GM21423 (cell line): ENCODE data around the gene IQCH.

Source experiments
- ATAC-seq: cut with Tn5 transposase; IDR thresholded peaks from one replicate; pipeline ENCODE4 v1.9.1; 2021; ENCODE audit warnings: mild to moderate bottlenecking, moderate library complexity; ENCODE audit not compliant: unreplicated experiment

Gene IQCH

GRCh38 chr15:67386947-67387346 lies 132.4 kb downstream of the IQCH start:
- ATAC-seq = no peak

- no peak for ATAC-seq
These were observed 135.4 kb downstream of the IQCH start for GRCh38 chr15:67389975-67390374.

DNA sequence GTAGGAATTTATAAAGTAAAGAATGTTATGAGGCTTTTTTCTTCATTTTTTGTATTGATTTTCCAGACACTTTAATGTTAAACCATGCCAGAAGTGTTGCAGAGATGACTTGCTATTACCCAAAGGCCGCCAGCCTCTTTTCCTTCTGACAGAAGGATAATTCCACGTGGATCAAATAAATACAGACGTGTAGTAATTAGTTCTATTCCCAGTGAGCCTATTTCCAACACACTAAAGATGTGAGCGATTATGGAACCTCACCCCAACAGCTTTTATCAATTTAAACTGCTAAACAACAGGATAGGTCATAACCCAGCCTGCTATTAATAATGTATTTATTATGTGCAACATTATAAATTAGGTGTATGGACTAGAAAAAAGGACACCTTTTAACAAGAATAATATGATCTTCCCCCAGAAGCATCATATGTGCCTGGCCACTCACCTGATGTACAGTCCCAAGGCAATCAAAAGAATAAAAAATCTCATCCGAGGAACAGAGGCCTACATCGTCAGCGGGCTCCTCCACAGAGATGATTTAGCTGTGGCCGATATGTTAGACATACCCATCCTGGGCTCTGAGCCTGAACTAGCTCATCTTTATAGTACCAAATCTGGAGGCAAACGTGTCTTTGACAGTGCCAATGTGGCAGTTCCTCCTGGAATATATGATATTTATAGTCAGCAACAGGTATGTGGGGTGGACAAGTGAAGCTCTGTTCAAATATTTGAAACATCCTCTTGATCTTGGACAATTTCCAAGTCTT lies 140.5 kb downstream of the IQCH start:
- no peak for ATAC-seq

GRCh38 chr15:67396114-67396513 lies 141.5 kb downstream of the IQCH start:
- no peak for ATAC-seq

DNA sequence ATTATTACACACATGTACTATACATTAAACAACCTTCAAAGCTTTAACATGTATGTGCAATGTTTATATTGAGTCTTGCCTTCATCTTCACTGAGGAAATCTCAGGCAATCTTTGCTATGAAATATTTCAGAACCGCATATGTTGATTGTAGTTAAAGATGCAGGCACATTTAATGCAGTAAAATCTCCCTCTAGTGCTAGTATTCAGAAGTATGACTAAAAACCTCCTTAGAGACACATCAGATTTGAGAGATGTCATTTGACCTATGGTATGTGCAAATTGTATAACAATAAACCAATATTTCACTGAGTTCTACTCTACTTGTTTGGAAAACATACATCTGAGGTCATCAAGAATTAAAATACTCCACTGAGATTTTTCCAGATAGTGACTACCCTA lies 142.6 kb downstream of the IQCH start:
- no peak for ATAC-seq

DNA sequence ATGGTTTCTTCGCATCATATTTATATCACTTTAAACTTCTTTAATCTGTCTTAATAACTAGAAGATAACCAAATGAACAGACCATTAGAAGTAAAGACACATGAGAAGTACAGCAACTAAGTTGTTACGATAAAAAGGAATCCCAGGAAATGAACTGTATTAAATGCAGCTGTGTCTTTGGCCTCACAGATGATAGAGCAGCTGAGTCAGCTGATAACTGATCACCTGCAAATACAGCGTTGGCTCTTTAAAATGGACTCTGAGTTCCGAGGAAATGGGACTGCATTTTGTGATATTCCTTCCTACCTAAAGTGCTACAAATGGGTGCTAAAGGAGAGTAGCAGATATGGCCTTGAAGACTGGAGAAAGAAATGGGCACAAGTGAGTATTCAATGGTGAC lies 145.3 kb downstream of the IQCH start:
- no peak for ATAC-seq

GRCh38 chr15:67400890-67401289 lies 146.3 kb downstream of the IQCH start:
- no peak for ATAC-seq

DNA sequence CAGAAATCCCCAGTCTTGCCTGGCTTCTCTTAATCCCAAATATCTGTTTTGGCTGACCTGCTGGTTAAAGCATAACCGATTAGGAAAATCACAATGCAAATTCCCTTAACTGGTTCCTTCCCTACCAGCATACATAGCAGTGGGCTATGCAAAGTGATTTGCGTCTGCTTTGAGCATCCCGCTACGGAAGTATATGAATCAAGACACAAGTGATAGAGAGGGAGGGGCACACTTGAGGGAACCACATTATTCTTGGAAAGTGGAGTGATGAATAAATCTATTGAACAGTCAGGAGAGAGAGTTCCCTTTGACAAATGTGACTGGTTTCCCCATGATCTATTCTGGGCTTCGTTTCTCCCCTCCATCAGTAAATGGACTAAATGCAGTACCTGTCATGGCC lies 146.8 kb downstream of the IQCH start:
- ATAC-seq = no peak

GRCh38 chr15:67403428-67404154 lies 149.0 kb downstream of the IQCH start:
- ATAC-seq = no peak

GRCh38 chr15:67405208-67406191 lies 150.9 kb downstream of the IQCH start:
- no peak for ATAC-seq

GRCh38 chr15:67406257-67406861 lies 151.8 kb downstream of the IQCH start:
- no peak for ATAC-seq

DNA sequence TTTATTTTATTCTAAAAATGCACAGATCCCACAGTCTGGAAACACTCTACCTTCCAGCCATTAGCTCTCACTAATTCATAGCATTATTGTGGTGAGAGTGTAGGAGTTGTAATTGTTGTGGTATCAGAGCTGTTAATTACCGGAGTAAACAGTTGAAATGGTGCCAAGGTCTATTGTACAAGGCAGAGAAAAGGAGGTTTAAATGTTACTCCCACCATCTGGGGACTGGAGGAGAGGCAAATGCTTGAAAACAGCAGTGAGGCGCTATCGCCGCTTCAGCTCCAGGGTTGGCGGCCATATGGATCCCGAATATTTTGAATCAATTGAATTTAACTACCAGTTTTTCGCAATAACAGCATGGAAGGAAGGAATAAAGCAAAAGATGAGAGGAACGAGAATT lies 153.2 kb downstream of the IQCH start:
- no peak for ATAC-seq

- ATAC-seq = no peak
These were observed 154.6 kb downstream of the IQCH start for GRCh38 chr15:67409175-67409574.

DNA sequence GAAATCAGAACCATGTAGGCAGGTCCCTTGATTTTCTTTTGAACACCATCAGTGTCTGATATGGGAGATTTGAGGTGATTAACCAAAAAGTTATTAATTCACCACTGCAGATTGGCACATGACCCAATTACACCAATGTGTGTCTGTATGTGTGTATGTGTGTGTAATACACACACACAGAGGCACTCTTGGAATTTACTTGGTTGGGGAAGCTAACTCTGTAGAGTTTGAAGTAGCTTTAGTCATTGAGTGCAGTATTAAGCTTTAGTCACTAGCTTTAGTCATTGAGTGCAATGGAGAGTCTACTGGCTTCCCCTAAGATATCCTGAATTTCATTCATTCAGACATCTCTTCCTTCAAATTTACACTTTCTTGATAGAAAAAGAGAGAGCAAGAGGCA lies 156.9 kb downstream of the IQCH start:
- ATAC-seq = no peak

DNA sequence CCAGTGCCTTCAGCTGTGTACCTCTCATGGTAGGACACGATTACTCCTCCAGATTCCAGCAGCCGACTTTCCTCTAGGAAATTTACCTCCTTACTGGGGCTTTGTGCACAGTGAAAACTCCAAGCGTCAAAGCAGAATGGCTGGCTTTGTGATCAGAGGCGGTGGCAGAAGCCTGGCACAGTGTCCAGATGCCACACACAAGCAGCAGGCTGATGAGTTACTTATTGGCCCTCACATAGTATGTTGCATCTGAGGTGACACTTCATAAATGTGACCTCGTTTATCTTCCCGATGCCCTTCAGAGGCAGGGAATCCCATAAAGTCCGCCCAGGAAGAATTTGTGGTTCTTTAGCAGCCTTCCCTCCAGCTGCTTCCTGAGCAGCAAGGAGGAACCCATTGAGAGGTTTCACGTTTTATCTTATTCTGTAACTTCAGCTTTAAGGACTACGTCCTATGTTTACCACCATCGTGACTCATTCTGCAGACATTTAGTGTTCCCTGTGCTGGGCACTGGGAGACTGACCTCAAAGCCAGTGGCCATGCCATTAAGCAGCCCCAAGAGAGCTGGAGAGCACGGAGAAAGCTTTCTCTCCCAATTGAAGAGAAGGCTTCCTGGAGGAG lies 159.3 kb downstream of the IQCH start:
- ATAC-seq = no peak

DNA sequence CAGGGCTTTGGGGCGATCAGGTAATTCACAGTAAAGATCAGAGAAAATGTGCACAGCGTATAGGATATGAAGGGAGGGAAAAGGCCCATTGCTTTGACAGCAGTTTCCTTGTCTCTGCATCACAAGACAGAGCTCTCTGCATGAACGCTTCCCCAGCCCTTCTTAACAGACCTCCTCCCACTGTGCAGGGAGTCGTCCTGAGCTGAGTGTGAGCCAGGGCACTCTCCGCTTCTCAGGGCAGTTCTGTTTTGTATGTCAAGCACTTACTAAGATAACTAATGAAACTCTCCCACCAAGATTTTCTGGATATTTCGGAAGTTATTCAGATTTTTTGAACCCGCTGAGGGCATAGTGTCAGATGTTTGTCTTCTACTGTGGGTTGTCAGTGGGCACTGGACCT lies 160.6 kb downstream of the IQCH start:
- ATAC-seq = no peak

GRCh38 chr15:67416891-67417290 lies 162.3 kb downstream of the IQCH start:
- no peak for ATAC-seq

GRCh38 chr15:67419705-67420104 lies 165.1 kb downstream of the IQCH start:
- no peak for ATAC-seq

DNA sequence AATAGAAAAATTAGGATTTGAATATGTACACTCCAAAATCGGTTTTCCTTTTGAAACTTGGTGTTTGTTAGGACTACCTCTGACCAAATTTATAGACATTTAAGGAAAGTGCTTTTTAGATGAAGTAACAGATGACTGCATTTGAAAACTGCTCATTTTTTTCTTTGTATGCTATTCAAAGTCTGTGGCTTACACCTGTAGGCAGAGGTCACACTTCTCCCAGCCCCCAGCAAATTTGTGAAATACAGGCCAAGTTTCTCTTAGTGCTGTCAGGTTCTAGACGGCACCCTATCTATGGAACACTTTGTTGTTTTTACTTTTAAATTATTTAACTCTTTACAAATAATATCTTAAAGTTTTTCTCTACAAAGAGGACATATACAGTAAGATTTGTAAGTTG lies 165.6 kb downstream of the IQCH start:
- no peak for ATAC-seq

DNA sequence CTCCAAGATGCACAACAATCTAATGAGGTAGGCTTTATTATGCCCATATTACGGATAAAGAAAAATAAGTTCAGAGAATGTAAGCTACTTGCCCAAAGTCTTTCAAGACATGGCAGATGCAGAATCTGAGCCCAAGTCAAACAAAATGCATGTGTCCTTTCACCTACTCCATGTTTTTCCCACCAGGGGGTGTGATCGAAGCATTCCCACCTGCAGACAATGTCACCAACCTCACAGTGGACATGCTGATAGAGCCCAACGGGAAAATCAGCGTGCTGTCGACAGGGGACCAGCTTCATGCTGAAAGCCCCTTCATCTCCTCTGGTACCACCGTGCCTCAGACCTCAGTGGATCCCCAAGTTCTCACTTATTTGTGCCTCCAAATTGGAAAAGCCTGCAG lies 166.5 kb downstream of the IQCH start:
- no peak for ATAC-seq
